GM18868 (cell line): Measurements from ENCODE around the gene FAM76B.

Experiments
- ATAC-seq: cut with Tn5 transposase; IDR thresholded peaks from one replicate; pipeline ENCODE4 v1.9.1; 2021; ENCODE audit warnings: mild to moderate bottlenecking, moderate library complexity; ENCODE audit not compliant: unreplicated experiment

Gene FAM76B

DNA sequence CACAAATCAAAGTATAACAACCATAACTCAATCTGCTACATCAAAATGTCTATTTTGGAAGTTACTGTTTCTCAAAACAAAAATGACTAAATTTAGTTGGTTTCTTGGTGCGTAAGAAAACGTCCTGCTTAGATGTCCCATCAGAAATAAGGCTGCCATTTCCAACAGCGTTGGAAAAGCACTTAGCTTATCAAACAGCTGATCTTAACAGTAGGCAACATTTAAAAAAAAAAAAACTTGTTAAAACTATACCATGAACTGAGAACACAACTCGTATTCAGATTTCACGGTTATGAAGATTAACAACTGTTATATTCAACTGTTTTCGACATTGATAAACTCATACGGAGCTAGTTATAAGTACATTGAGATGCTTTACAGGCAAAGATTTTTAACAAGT is 3.1 kb upstream of the FAM76B start:
- ATAC-seq = no peak

DNA sequence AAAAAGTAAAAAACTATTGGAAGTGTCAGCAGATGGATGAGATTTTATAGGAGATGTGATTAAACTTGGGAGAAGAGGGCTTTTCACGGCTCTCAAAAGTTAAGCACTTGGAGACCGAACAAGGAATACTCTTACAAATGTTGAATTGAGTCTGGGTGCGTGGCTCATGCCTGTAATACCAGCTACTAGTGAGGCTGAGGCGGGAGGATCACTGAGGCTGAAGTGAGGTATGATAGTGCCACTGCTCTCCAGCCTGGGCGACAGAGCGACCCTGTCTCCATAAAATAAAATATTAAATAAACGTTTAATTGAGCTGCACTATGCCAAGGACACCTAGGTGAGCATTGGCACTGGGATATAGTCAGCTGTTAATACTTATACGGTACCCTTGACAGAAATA is 2.6 kb upstream of the FAM76B start:
- no peak for ATAC-seq

GRCh38 chr11:95791709-95792033 is 2.1 kb upstream of the FAM76B start:
- no peak for ATAC-seq

GRCh38 chr11:95790933-95791708 is 1.5 kb upstream of the FAM76B start:
- ATAC-seq = peak; percentile 13

GRCh38 chr11:95790123-95790932 is 746 bp upstream of the FAM76B start, which contains the start of gene CEP57:
TSS of gene CEP57 (plus strand) at chr11:95790498. CDS start at chr11:95790699, 201 bp downstream.
- ATAC-seq = peak; percentile 67

DNA sequence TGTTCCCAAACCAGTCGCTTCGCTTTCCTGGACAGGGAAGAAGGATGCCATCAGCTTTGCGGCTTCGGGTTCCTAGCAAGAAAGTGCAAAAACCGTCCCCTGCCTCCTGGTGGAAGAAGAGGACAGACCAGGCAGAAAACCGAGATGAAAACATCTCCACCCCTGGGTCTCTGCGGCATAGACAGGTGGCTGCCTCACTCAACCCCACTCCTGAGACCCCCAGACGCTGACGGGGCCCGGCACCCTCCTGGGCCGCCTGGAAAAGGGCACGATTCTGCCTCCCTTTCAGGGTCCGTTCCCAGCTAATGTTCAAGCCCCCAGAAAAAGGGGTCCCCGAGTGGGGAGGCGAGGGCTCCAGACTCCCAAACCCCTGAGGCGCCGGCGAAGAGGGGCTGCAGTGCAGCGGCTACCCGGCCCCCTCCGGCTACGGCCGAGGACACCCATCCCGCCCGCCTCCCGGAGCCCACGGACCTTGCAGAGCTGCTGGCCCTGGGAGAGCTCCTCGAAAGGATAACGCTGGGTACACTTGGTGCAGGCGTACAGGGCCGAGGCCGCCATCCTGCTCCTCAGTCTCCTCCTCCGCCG is 569 bp downstream of the FAM76B start:
- ATAC-seq = no peak

GRCh38 chr11:95780544-95780943 is 9.0 kb downstream of the FAM76B start:
- ATAC-seq = peak; percentile 45

GRCh38 chr11:95778699-95779098 is 10.9 kb downstream of the FAM76B start:
- ATAC-seq = peak; percentile 83

GRCh38 chr11:95776859-95777258 is 12.7 kb downstream of the FAM76B start:
- no peak for ATAC-seq

- ATAC-seq = no peak
Observed at GRCh38 chr11:95768521-95768920, 21.1 kb downstream of the FAM76B start.

DNA sequence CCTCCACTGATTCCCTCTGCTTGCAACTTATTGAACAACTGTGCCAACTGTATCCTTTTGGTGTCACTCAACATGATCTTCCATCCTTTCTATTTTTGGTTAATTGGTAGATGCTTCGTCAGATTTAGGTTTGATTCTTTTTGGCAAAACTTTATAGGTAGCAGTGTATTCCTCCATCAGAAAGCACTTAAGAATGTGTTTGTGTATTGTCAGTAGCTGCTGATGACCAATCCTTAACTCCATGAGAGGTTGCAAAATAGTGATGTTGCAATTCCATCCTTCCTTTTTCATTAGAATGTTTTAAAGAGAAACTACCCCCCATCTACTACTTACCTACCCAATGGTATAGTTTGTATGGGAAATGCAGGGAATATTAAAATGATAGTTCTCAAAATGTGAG is 22.1 kb downstream of the FAM76B start:
- ATAC-seq = no peak

GRCh38 chr11:95766701-95767100 is 22.9 kb downstream of the FAM76B start:
- ATAC-seq = no peak

GRCh38 chr11:95764267-95764898 is 25.2 kb downstream of the FAM76B start:
- ATAC-seq = peak; percentile 82

DNA sequence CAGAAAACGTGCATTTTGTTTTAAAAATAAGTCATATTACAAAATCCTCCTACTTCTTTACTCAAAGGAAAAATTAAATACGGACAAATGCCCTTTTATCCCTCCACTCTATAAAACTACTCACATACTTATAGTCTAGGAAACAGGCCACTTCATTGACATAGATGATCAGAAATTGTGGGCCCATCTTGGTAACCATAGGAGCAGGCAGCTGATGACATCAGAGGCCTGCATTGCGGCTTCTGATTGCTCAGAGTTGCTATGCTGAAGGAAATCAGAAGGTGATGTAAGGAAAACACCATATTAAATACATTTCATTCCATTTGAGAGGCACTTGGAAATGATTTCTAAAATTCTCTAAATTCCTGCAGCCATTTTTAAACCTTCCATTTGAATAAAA is 27.0 kb downstream of the FAM76B start:
- ATAC-seq = no peak

DNA sequence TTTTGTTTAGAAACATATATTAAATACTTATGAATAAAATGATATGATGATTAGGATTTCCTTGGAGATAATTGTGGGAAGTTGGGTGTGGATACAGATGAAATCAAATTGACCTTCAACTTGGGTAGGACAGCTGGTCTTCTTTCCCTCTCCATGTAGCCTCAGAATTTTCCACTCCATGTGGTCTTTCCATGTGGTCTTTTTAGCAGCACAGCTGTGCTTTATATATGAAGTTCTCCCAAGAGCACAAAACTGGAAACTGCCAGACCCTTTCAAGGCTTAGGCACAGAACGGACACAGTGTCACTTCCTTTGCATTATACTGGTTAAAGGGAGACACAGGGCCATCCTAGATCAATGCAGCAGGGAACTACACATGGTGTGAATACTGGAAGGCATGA is 28.6 kb downstream of the FAM76B start:
- ATAC-seq = no peak

DNA sequence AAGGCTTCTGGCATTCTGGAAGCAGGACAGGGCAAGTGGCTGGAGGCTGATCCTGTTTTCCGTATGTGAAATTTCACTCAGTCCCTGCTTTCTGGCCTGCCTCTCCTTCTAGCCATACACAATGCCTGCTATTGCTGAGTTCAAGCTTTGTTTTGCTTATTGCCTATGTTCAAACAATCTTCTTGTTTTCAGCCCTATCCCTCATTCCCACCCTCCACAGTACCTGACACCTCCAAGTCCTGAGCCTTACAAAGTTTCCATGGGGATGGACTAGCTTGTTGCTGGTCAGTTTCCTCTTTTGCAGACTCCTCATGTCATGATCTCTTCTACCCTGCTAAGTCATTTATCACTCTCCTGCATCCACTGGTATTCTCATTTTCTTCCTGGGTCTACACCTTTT is 38.1 kb downstream of the FAM76B start:
- ATAC-seq = no peak

GRCh38 chr11:95750101-95750500 is 39.5 kb downstream of the FAM76B start:
- no peak for ATAC-seq

DNA sequence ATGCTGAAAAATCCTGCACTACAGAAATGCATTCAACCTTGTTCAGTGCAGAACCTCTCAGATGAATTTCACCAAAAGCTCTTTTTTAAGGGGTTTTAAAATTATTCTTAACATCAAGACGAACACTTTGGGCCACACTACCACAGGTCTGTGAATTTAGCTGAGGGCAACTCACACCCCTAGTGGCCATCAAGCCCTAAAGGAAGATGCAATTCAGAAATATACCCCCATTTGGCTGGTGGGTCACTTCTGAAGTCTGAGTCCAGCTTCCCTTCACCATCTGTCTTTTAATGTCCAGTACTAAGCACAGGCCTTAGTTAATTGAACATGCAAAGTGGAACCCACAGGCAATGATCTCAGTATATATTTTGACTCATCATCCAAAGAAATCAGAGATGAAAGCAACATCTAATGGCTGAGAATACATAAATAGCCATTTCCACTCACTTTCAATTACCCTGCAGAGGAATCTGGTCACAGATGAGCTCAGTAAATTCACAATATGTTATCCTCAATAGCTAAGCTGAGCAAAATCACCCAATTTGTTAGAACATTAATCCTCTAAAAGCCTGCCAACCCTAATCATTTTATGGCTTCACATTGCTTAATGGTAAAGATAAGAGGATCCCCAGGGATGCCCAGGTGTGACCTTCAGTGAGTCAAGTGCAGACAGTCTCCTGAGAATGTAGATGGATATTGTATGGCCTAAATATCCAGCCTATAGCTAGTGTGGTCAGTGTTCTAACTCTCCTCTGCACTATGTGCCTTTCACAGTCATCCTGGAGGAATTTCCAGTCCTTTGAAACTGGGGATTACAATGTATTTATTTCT is 50.3 kb downstream of the FAM76B start:
- ATAC-seq = no peak

DNA sequence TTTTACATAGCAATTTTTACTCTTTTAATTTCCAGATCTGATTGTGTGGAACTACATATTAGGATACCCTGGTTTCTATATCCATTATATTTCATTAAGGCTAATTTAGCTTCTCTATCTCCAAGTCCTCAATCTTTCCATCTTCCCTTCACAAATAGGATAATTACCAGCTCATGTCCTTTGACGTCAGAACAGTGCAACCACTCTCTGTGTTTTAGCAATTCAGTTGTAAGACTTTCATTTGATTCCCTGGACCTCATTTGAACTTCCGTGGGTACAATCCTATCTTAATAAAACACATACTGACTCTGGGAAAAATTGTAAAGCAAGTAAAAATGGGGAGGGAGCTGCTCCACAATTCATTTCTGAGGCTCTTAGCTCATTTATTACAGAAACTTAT is 52.8 kb downstream of the FAM76B start:
- ATAC-seq = no peak

DNA sequence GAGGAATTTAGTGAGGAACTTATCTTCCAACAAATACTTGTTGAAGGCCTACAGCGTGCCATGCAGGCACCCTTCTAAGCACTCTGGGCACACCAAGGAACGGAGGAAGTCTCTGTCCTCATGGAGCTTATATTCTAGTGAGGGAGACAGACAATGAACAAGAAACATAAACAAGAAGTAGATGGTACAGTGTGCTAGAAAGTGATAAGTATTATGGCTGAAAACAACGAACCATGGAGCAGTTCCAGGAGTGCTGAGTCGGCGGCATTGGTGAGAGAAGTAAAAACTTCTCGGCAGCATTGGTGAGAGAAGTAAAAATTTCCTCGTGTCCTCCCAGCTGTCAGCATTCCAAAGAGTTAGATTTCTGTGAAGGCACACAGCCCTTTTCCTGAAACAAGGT is 53.2 kb downstream of the FAM76B start:
- no peak for ATAC-seq
